Measurements from ENCODE around the gene ADD3. TPM values are rescaled to one million over a fixed set of nuclear protein-coding genes. Genes with fewer than 3 reads are reported as not detected.

ADD3 gene
- total and polyA plus RNA-seq, 2 of the 13 experiments (the other 11 are each of a cell fraction or from before 2014, with no cell fraction given): 44.7 to 57.5 TPM

DNA sequence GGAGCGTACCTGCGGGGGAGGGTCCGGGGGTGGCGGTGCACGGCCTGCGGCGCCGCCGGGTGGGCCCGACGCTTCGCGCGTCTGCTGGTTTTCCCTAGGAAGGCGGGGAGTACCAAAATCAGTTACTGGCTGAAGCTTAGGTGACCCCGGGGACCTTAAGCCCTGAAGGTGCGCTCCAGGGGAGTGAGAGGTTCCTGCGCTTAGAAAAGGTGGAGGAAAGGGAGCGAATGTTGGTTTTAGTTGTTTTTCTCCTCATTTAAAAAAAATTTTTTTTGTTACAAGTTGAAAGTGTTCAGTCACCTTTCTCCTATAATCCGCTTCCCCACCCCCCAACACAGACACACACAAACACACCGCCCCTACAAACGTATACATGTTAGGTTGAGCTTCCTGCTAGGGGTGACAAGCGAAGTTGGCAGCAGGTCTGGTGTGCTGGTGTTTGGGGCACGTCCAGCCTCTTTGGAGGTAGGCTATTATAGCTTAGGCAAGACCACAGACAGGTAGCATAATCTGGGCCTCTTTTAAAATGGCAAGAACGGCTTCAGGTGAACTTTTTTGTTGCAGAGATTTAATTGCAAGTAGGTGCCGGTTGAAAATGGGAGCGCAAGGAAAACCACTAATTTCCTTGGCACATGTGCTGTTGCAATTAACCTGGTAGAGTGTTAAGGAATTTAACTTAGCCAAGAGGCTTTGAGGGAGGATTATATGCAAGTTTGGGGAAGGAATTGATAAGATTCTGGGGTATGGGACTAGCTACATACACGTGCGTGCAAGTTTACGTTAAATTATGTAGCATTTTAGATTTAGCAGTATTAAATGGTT lies 945 bp downstream of the ADD3 start (continued):
- no peak for TF ChIP-seq TSC22D2 (CRISPR knock-in tag; IDR thresholded peaks at IDR 0.05; ENCODE audit: borderline replicate concordance)
- 0 out of 2 replicates have a peak, but pooled peaks have one; percentile 9 for TF ChIP-seq HIVEP1 (CRISPR knock-in tag; IDR thresholded peaks at IDR 0.05)
- TF ChIP-seq, protein P1, sequence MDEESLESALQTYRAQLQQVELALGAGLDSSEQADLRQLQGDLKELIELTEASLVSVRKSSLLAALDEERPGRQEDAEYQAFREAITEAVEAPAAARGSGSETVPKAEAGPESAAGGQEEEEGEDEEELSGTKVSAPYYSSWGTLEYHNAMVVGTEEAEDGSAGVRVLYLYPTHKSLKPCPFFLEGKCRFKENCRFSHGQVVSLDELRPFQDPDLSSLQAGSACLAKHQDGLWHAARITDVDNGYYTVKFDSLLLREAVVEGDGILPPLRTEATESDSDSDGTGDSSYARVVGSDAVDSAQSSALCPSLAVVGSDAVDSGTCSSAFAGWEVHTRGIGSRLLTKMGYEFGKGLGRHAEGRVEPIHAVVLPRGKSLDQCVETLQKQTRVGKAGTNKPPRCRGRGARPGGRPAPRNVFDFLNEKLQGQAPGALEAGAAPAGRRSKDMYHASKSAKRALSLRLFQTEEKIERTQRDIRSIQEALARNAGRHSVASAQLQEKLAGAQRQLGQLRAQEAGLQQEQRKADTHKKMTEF (CRISPR knock-in tag; IDR thresholded peaks at IDR 0.05): peak; percentile 29; the same call in 1 of the 2 replicates
- TF ChIP-seq SMAD1 (CRISPR knock-in tag; IDR thresholded peaks at IDR 0.05; ENCODE audit: borderline replicate concordance, low read depth): no peak
- no peak; the same call in 1 of the 2 replicates for TF ChIP-seq SPEN (CRISPR knock-in tag; IDR thresholded peaks at IDR 0.05; ENCODE audit: low read depth)
- no peak for TF ChIP-seq ZNF318 (CRISPR knock-in tag; IDR thresholded peaks at IDR 0.05)
- no peak for TF ChIP-seq ZNF598 (CRISPR knock-in tag; IDR thresholded peaks at IDR 0.05; ENCODE audit: borderline replicate concordance)
- no peak for TF ChIP-seq SOX13 (IDR thresholded peaks at IDR 0.05)
- no peak for TF ChIP-seq SOX13 (CRISPR knock-in tag; conservative IDR thresholded peaks at IDR 0.05 in 1 of 2, IDR thresholded peaks at IDR 0.05 in 1 of 2)
- TF ChIP-seq ZBTB20 (CRISPR knock-in tag; IDR thresholded peaks at IDR 0.05; ENCODE audit: borderline replicate concordance, low read depth): no peak
- TF ChIP-seq ZNF292 (CRISPR knock-in tag; IDR thresholded peaks at IDR 0.05; ENCODE audit: borderline replicate concordance, low read depth): no peak; the same call in 1 of the 2 replicates
- TF ChIP-seq SKI (IDR thresholded peaks at IDR 0.05; ENCODE audit: partially characterized antibody): no peak
- peak; percentile 23; the same call in 1 of the 2 replicates for TF ChIP-seq NCOA1 (CRISPR knock-in tag; IDR thresholded peaks at IDR 0.05)
- no peak for TF ChIP-seq ZNF644 (CRISPR knock-in tag; IDR thresholded peaks at IDR 0.05; ENCODE audit: low read depth)
- no peak for TF ChIP-seq REL (CRISPR knock-in tag; conservative IDR thresholded peaks at IDR 0.05)
- no peak for TF ChIP-seq SP4 (CRISPR knock-in tag; IDR thresholded peaks at IDR 0.05)
- TF ChIP-seq ZNF780A (CRISPR knock-in tag; IDR thresholded peaks at IDR 0.05): no peak
- TF ChIP-seq BRCA1 (CRISPR knock-in tag; IDR thresholded peaks at IDR 0.05): no peak
- TF ChIP-seq FOXA3 (CRISPR knock-in tag; IDR thresholded peaks at IDR 0.05): no peak
- TF ChIP-seq MXD4 (CRISPR knock-in tag; IDR thresholded peaks at IDR 0.05): no peak

Measured in HepG2 (cell line).